ENCODE measurements around the gene ZNF688. TPM values are rescaled to one million over a fixed set of nuclear protein-coding genes. Genes with fewer than 3 reads are reported as not detected.

ZNF688 gene
- total and polyA plus RNA-seq, 2 of the 8 experiments (the other 6 are each of a cell fraction or from before 2014, with no cell fraction given), result 2.7 to 3.5 TPM

Small RNA genes lying within 50 kb of the gene (small RNA-seq; reads per million reads assigned to genes)
- not detected for gene AC093249.4 (ENCODE audit: insufficient read depth)

Other genes starting within 250 kb of the ZNF688 start
- gene CD2BP2, start 216.4 kb downstream of the ZNF688 start, total RNA-seq (2021; fragmentation: NEBNext Ultra II Directional; extraction: Animal tissue kit (Norgen Biotek cat#: 25700)), result 55.3 and 55.4 TPM in 2 replicates
- gene CD2BP2, start 216.4 kb downstream of the ZNF688 start, polyA plus RNA-seq (2011; rRNA removed), result 22.4 and 30.4 TPM in 2 replicates
- 28.6 and 29.4 TPM in 2 replicates for gene TBC1D10B, start 201.2 kb downstream of the ZNF688 start, total RNA-seq (2021; fragmentation: NEBNext Ultra II Directional; extraction: Animal tissue kit (Norgen Biotek cat#: 25700))
- gene TBC1D10B, start 201.2 kb downstream of the ZNF688 start, polyA plus RNA-seq (2011; rRNA removed), result 15.4 and 22.1 TPM in 2 replicates
- 1.2 TPM in 1 of 2 replicates, not detected in the other for gene MYL11, start 196.9 kb downstream of the ZNF688 start, total RNA-seq (2021; fragmentation: NEBNext Ultra II Directional; extraction: Animal tissue kit (Norgen Biotek cat#: 25700))
- 1.4 and 1.5 TPM in 2 replicates for gene MYL11, start 196.9 kb downstream of the ZNF688 start, polyA plus RNA-seq (2011; rRNA removed)
- 0.84 and 1.4 TPM in 2 replicates for gene SEPTIN1, start 189.2 kb downstream of the ZNF688 start, total RNA-seq (2021; fragmentation: NEBNext Ultra II Directional; extraction: Animal tissue kit (Norgen Biotek cat#: 25700))
- gene SEPTIN1, start 189.2 kb downstream of the ZNF688 start, polyA plus RNA-seq (2011; rRNA removed), result 0.24 and 0.57 TPM in 2 replicates
- gene ZNF48, start 176.3 kb downstream of the ZNF688 start, total RNA-seq (2021; fragmentation: NEBNext Ultra II Directional; extraction: Animal tissue kit (Norgen Biotek cat#: 25700)), result 40.6 and 41.2 TPM in 2 replicates
- gene ZNF48, start 176.3 kb downstream of the ZNF688 start, polyA plus RNA-seq (2011; rRNA removed), result 30.4 and 39.6 TPM in 2 replicates
- gene ZNF771, start 164.1 kb downstream of the ZNF688 start, total RNA-seq (2021; fragmentation: NEBNext Ultra II Directional; extraction: Animal tissue kit (Norgen Biotek cat#: 25700)), result 9.6 and 10.6 TPM in 2 replicates
- gene ZNF771, start 164.1 kb downstream of the ZNF688 start, polyA plus RNA-seq (2011; rRNA removed), result 15.7 and 20.2 TPM in 2 replicates
- gene DCTPP1, start 141.7 kb downstream of the ZNF688 start, total RNA-seq (2021; fragmentation: NEBNext Ultra II Directional; extraction: Animal tissue kit (Norgen Biotek cat#: 25700)), result 90.4 and 94.5 TPM in 2 replicates
- 103 and 105 TPM in 2 replicates for gene DCTPP1, start 141.7 kb downstream of the ZNF688 start, polyA plus RNA-seq (2011; rRNA removed)
- gene SEPHS2, start 125.8 kb downstream of the ZNF688 start, total RNA-seq (2021; fragmentation: NEBNext Ultra II Directional; extraction: Animal tissue kit (Norgen Biotek cat#: 25700)), result 61.8 and 62.0 TPM in 2 replicates
- 27.5 and 28.2 TPM in 2 replicates for gene SEPHS2, start 125.8 kb downstream of the ZNF688 start, polyA plus RNA-seq (2011; rRNA removed)
- gene ITGAL, start 99.0 kb downstream of the ZNF688 start, total RNA-seq (2021; fragmentation: NEBNext Ultra II Directional; extraction: Animal tissue kit (Norgen Biotek cat#: 25700)), result not detected in 2 replicates
- 0.02 TPM in 1 of 2 replicates, not detected in the other for gene ITGAL, start 99.0 kb downstream of the ZNF688 start, polyA plus RNA-seq (2011; rRNA removed)
- 34.7 and 36.1 TPM in 2 replicates for gene ZNF768, start 45.1 kb downstream of the ZNF688 start, total RNA-seq (2021; fragmentation: NEBNext Ultra II Directional; extraction: Animal tissue kit (Norgen Biotek cat#: 25700))
- gene ZNF768, start 45.1 kb downstream of the ZNF688 start, polyA plus RNA-seq (2011; rRNA removed), result 47.7 and 63.3 TPM in 2 replicates
- 10.3 and 12.0 TPM in 2 replicates for gene ZNF747, start 36.9 kb downstream of the ZNF688 start, total RNA-seq (2021; fragmentation: NEBNext Ultra II Directional; extraction: Animal tissue kit (Norgen Biotek cat#: 25700))
- gene ZNF747, start 36.9 kb downstream of the ZNF688 start, polyA plus RNA-seq (2011; rRNA removed), result 9.9 and 10.7 TPM in 2 replicates
- gene ZNF764, start 13.3 kb downstream of the ZNF688 start, total RNA-seq (2021; fragmentation: NEBNext Ultra II Directional; extraction: Animal tissue kit (Norgen Biotek cat#: 25700)), result 7.7 and 8.4 TPM in 2 replicates
- gene ZNF764, start 13.3 kb downstream of the ZNF688 start, polyA plus RNA-seq (2011; rRNA removed), result 5.7 and 8.3 TPM in 2 replicates
- 12.9 and 14.8 TPM in 2 replicates for gene ZNF785, start 14.0 kb upstream of the ZNF688 start, total RNA-seq (2021; fragmentation: NEBNext Ultra II Directional; extraction: Animal tissue kit (Norgen Biotek cat#: 25700))
- 8.6 and 11.7 TPM in 2 replicates for gene ZNF785, start 14.0 kb upstream of the ZNF688 start, polyA plus RNA-seq (2011; rRNA removed)
- 14.2 and 14.3 TPM in 2 replicates for gene ZNF689, start 38.7 kb upstream of the ZNF688 start, total RNA-seq (2021; fragmentation: NEBNext Ultra II Directional; extraction: Animal tissue kit (Norgen Biotek cat#: 25700))
- 15.3 and 19.0 TPM in 2 replicates for gene ZNF689, start 38.7 kb upstream of the ZNF688 start, polyA plus RNA-seq (2011; rRNA removed)
- 16.1 and 18.9 TPM in 2 replicates for gene PRR14, start 79.2 kb upstream of the ZNF688 start, total RNA-seq (2021; fragmentation: NEBNext Ultra II Directional; extraction: Animal tissue kit (Norgen Biotek cat#: 25700))
- gene PRR14, start 79.2 kb upstream of the ZNF688 start, polyA plus RNA-seq (2011; rRNA removed), result 3.6 and 8.7 TPM in 2 replicates
- gene FBRS, start 86.7 kb upstream of the ZNF688 start, total RNA-seq (2021; fragmentation: NEBNext Ultra II Directional; extraction: Animal tissue kit (Norgen Biotek cat#: 25700)), result 12.9 and 13.9 TPM in 2 replicates
- 2.4 and 3.8 TPM in 2 replicates for gene FBRS, start 86.7 kb upstream of the ZNF688 start, polyA plus RNA-seq (2011; rRNA removed)
- 54.3 and 58.7 TPM in 2 replicates for gene SRCAP, start 127.5 kb upstream of the ZNF688 start, total RNA-seq (2021; fragmentation: NEBNext Ultra II Directional; extraction: Animal tissue kit (Norgen Biotek cat#: 25700))
- gene SRCAP, start 127.5 kb upstream of the ZNF688 start, polyA plus RNA-seq (2011; rRNA removed), result 5.5 and 9.5 TPM in 2 replicates
- gene PHKG2, start 176.7 kb upstream of the ZNF688 start, total RNA-seq (2021; fragmentation: NEBNext Ultra II Directional; extraction: Animal tissue kit (Norgen Biotek cat#: 25700)), result 36.0 and 37.2 TPM in 2 replicates
- 53.4 and 63.9 TPM in 2 replicates for gene PHKG2, start 176.7 kb upstream of the ZNF688 start, polyA plus RNA-seq (2011; rRNA removed)
- gene CFAP119, start 190.3 kb upstream of the ZNF688 start, total RNA-seq (2021; fragmentation: NEBNext Ultra II Directional; extraction: Animal tissue kit (Norgen Biotek cat#: 25700)), result 5.2 and 6.0 TPM in 2 replicates
- 5.6 and 7.1 TPM in 2 replicates for gene CFAP119, start 190.3 kb upstream of the ZNF688 start, polyA plus RNA-seq (2011; rRNA removed)
- gene RNF40, start 190.6 kb upstream of the ZNF688 start, total RNA-seq (2021; fragmentation: NEBNext Ultra II Directional; extraction: Animal tissue kit (Norgen Biotek cat#: 25700)), result 68.7 and 70.8 TPM in 2 replicates
- 36.9 and 38.5 TPM in 2 replicates for gene RNF40, start 190.6 kb upstream of the ZNF688 start, polyA plus RNA-seq (2011; rRNA removed)
- gene ZNF629, start 215.5 kb upstream of the ZNF688 start, total RNA-seq (2021; fragmentation: NEBNext Ultra II Directional; extraction: Animal tissue kit (Norgen Biotek cat#: 25700)), result 19.3 and 19.5 TPM in 2 replicates
- gene ZNF629, start 215.5 kb upstream of the ZNF688 start, polyA plus RNA-seq (2011; rRNA removed), result 11.0 and 13.6 TPM in 2 replicates

All from H1 (cell line).